ENCODE results near the gene MRPL43.

MRPL43 gene

DNA sequence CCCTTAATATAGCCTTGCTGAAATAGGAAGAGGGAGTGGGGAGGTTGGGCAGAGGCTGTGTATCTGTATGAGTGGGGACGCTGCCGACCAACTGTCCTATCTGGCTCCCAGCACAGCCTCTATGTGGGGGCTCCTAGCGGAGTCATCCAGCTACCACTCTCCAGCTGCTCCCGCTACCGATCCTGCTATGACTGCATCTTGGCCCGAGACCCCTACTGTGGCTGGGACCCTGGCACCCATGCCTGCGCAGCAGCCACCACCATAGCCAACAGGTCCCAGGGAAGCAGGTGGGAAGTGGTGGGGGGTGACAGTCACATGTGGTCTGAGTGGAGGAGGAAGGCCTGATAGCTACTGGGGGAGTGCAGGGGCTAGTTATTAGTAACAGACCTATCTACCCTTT lies 6.6 kb downstream of the MRPL43 start:
- Histone ChIP-seq H3K27ac (replicated peaks) (no peak overlapping the region), H3K4me3 (replicated peaks; ENCODE audit: insufficient read depth, low read length) (no peak overlapping the region), H3K27me3 (ENCODE audit: insufficient read depth, poor library complexity, severe bottlenecking) (no peaks in the 10 kb centered on the region)
- no peak for TF ChIP-seq POLR2AphosphoS5 (IDR thresholded peaks at IDR 0.05; ENCODE audit: low read depth)
- TF ChIP-seq GABPA (IDR thresholded peaks at IDR 0.05; ENCODE audit: low read depth), result no peak
- TF ChIP-seq REST (IDR thresholded peaks at IDR 0.05; ENCODE audit: insufficient replicate concordance, low read depth), result no peak
- TF ChIP-seq, protein P1, sequence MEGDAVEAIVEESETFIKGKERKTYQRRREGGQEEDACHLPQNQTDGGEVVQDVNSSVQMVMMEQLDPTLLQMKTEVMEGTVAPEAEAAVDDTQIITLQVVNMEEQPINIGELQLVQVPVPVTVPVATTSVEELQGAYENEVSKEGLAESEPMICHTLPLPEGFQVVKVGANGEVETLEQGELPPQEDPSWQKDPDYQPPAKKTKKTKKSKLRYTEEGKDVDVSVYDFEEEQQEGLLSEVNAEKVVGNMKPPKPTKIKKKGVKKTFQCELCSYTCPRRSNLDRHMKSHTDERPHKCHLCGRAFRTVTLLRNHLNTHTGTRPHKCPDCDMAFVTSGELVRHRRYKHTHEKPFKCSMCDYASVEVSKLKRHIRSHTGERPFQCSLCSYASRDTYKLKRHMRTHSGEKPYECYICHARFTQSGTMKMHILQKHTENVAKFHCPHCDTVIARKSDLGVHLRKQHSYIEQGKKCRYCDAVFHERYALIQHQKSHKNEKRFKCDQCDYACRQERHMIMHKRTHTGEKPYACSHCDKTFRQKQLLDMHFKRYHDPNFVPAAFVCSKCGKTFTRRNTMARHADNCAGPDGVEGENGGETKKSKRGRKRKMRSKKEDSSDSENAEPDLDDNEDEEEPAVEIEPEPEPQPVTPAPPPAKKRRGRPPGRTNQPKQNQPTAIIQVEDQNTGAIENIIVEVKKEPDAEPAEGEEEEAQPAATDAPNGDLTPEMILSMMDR (IDR thresholded peaks at IDR 0.05; ENCODE audit: insufficient read depth, low read length), result no peak
- DNase-seq (ENCODE audit: low read depth in 1 of 2, low spot score in 1 of 2), result no peak

- no peak for DNase-seq (ENCODE audit: low read depth in 1 of 2, low spot score in 1 of 2)
- no peak overlapping the region for H3K4me3 ChIP-seq (replicated peaks; ENCODE audit: insufficient read depth, low read length)
- TF ChIP-seq POLR2AphosphoS5 (IDR thresholded peaks at IDR 0.05; ENCODE audit: low read depth) (no peak), REST (IDR thresholded peaks at IDR 0.05; ENCODE audit: insufficient replicate concordance, low read depth) (no peak), SPI1 (IDR thresholded peaks at IDR 0.05; ENCODE audit: borderline replicate concordance, low read depth) (no peak), GABPA (IDR thresholded peaks at IDR 0.05; ENCODE audit: low read depth) (no peak)
- TF ChIP-seq, protein P1 (IDR thresholded peaks at IDR 0.05; ENCODE audit: insufficient read depth, low read length), result no peak
- H3K27me3 ChIP-seq (ENCODE audit: insufficient read depth, poor library complexity, severe bottlenecking), result no peaks in the 10 kb centered on the region
- no peak overlapping the region for H3K27ac ChIP-seq (replicated peaks)
Measured at GRCh38 chr10:100980311-100980710, 7.0 kb downstream of the MRPL43 start.

- TF ChIP-seq GABPA (IDR thresholded peaks at IDR 0.05; ENCODE audit: low read depth) (no peak), SPI1 (IDR thresholded peaks at IDR 0.05; ENCODE audit: borderline replicate concordance, low read depth) (no peak), POLR2AphosphoS5 (IDR thresholded peaks at IDR 0.05; ENCODE audit: low read depth) (no peak), REST (IDR thresholded peaks at IDR 0.05; ENCODE audit: insufficient replicate concordance, low read depth) (no peak)
- TF ChIP-seq, protein P1 (IDR thresholded peaks at IDR 0.05; ENCODE audit: insufficient read depth, low read length), result no peak
- Histone ChIP-seq H3K27ac (replicated peaks) (no peak overlapping the region), H3K27me3 (ENCODE audit: insufficient read depth, poor library complexity, severe bottlenecking) (no peaks in the 10 kb centered on the region), H3K4me3 (replicated peaks; ENCODE audit: insufficient read depth, low read length) (no peak overlapping the region)
- DNase-seq (ENCODE audit: low read depth in 1 of 2, low spot score in 1 of 2), result no peak
Measured at GRCh38 chr10:100979791-100980272, 7.5 kb downstream of the MRPL43 start.

Measured in HL-60 (cell line).